Activated T-cell treated with anti-CD3 and anti-CD28 coated beads, Interleukin-2, amount 50 U/mL, for 4 hours (primary cell): ENCODE measurements around the gene ARRDC5. TPM values are rescaled to one million over a fixed set of nuclear protein-coding genes. Genes with fewer than 3 reads are reported as not detected.

Source experiments
- ATAC-seq, 2 donors: fragments of 200-7000 bp; cut with Tn5 transposase; one replicate each; pipeline ENCODE4 v1.10.0; 2021
- DNase-seq: peaks from one replicate; pipeline ENCODE4 v3.0.0-alpha.2; 2020
- H3K27me3 Mint-ChIP-seq: one replicate; pipeline ENCODE4 v1.8.0; 2021; ENCODE audit warnings: low read depth, mixed read lengths
- H3K36me3 Mint-ChIP-seq: one replicate; pipeline ENCODE4 v1.8.0; 2022; ENCODE audit warnings: mixed read lengths; ENCODE audit not compliant: insufficient read depth
- H3K4me1 Mint-ChIP-seq: one replicate; pipeline ENCODE4 v1.8.0; 2021; ENCODE audit warnings: low read depth, mixed read lengths
- H3K4me3 Mint-ChIP-seq: one replicate; pipeline ENCODE4 v1.8.0; 2021; ENCODE audit warnings: mild to moderate bottlenecking, moderate library complexity, mixed read lengths
- H3K9me3 Mint-ChIP-seq: one replicate; pipeline ENCODE4 v1.8.0; 2021; ENCODE audit warnings: mixed read lengths
- total RNA-seq, 3 donors: library from RNA; stranded (reverse); gene quantifications; one replicate each; pipeline ENCODE4 v1.2.1, GENCODE V29; 2021

ARRDC5 gene
- total RNA-seq, 3 donors from 2014 or later: 0.32 to 0.41 TPM; not detected in 1

DNA sequence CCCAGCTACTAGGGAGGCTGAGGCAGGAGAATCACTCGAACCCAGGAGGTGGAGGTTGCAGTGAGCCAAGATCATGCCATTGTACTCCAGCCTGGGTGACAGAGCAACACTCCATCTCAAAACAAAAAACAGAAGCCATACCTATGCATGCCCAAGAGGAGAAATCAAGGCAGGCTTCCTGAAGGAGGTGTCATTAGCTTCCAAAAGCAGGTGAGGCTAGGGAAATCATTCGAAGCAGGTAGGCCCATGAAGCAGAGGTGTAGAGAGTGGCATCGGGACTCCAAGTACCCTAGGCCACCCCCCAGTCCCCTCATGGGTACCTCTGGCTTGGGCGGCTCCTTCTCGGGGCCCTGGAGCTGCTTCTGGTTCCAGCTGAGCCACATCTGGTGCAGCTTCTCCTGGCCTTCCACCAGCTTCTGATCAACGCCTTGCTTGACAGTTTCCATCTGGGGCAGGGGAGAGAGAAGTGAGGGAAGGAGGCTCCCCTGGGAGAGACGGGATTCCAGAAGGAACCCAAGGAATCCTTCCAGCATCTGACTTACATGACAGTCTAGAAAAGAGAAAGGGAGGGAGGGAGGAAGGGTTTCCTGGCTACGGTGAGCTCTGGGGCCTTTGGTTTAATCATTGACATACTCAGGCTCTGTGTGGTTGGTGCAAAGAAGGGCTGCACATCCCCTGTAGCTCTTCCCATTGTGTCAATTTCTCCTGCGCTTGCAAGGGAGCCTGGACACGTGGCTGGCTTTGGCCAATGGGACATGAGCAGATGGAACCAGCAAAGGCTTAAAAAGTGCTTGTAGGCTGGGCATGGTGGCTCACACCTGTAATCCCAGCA, 58.1 kb downstream of the ARRDC5 start:
- peaks cover 15% of the 10 kb centered on the region for H3K4me1 Mint-ChIP-seq
- ATAC-seq (no peak), DNase-seq (no peak)
- no peaks in the 10 kb centered on the region for H3K27me3 Mint-ChIP-seq
- H3K36me3 Mint-ChIP-seq: peaks cover 4% of the 10 kb centered on the region
- no peak overlapping the region for H3K4me3 Mint-ChIP-seq
- no peaks in the 10 kb centered on the region for H3K9me3 Mint-ChIP-seq

DNA sequence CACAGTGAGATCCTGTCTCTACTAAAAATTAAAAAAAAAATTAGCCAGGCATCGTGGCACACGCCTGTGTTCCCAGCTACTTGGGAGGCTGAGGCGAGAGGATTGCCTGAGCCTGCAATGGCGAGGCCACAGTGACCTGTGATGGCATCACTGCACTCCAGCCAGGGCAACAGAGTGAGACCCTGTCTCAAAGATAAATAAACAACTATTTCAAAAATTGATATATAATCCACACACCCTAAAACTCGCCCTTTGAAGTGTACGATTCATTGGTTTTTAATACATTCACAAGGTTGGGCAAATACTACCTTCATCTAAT, 59.1 kb downstream of the ARRDC5 start:
- Mint-ChIP-seq H3K27me3 (no peaks in the 10 kb centered on the region), H3K4me3 (no peak overlapping the region), H3K36me3 (peaks cover 4% of the 10 kb centered on the region), H3K4me1 (peaks cover 15% of the 10 kb centered on the region), H3K9me3 (no peaks in the 10 kb centered on the region)
- DNase-seq (no peak), ATAC-seq (no peak)

Other genes with a start within 250 kb of the ARRDC5 start
- 100 to 1,000 TPM; 129 to 150 (median 134) TPM for gene MYDGF, start 232.6 kb downstream of the ARRDC5 start, total RNA-seq
- 100 to 1,000 TPM; 112 to 126 (median 120) TPM for gene DPP9, start 179.1 kb downstream of the ARRDC5 start, total RNA-seq
- 10 to 100 TPM; 31.8 to 35.8 (median 34.7) TPM for gene FEM1A, start 111.2 kb downstream of the ARRDC5 start, total RNA-seq
- gene TICAM1, start 71.2 kb downstream of the ARRDC5 start, total RNA-seq: 10 to 100 TPM; 31.4 to 41.2 (median 34.3) TPM
- 10 to 100 TPM; 15.8 to 20.6 (median 19.8) TPM for gene PLIN3, start 35.2 kb downstream of the ARRDC5 start, total RNA-seq
- 100 to 1,000 TPM; 148 to 221 (median 173) TPM for gene UHRF1, start 6.6 kb upstream of the ARRDC5 start, total RNA-seq
- 10 to 100 TPM; 13.3 to 18.1 (median 16.7) TPM for gene KDM4B, start 66.2 kb upstream of the ARRDC5 start, total RNA-seq